ENCODE results near the gene THSD7B. TPM values are rescaled to one million over a fixed set of nuclear protein-coding genes. Genes with fewer than 3 reads are reported as not detected.

THSD7B gene
- total and polyA plus RNA-seq, 9 of the 15 experiments (the other 6 are each of a cell fraction or from before 2014, with no cell fraction given): not detected

DNA sequence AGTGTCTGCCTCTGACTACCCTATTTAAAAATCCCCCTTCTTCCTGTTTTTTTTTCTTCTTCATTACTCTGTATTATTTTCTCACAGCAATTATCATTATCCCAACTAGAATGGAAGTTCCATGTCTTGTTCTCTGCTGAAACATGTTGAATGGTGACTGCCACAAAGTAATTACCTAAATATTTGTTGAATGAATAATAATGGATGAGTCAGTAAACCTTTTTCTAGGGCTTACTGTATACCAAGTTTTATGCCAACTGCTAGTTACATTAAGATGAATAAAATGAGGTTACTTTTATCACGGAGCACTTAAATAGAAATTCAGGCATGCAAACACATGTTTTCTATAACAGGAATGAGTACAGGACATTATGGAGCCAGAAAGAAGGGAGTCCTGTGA lies 490.6 kb downstream of the THSD7B start:
- no peak for TF ChIP-seq ZEB2 (IDR thresholded peaks at IDR 0.05)
- TF ChIP-seq, protein P1, sequence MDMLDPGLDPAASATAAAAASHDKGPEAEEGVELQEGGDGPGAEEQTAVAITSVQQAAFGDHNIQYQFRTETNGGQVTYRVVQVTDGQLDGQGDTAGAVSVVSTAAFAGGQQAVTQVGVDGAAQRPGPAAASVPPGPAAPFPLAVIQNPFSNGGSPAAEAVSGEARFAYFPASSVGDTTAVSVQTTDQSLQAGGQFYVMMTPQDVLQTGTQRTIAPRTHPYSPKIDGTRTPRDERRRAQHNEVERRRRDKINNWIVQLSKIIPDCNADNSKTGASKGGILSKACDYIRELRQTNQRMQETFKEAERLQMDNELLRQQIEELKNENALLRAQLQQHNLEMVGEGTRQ (CRISPR knock-in tag; IDR thresholded peaks at IDR 0.05): no peak
- no peak for TF ChIP-seq NFYB (IDR thresholded peaks at IDR 0.05; ENCODE audit: extremely low read depth, insufficient read length)
- no peak for TF ChIP-seq NCOA2 (IDR thresholded peaks at IDR 0.05; ENCODE audit: partially characterized antibody in 2 of 2)
- TF ChIP-seq, protein P2, sequence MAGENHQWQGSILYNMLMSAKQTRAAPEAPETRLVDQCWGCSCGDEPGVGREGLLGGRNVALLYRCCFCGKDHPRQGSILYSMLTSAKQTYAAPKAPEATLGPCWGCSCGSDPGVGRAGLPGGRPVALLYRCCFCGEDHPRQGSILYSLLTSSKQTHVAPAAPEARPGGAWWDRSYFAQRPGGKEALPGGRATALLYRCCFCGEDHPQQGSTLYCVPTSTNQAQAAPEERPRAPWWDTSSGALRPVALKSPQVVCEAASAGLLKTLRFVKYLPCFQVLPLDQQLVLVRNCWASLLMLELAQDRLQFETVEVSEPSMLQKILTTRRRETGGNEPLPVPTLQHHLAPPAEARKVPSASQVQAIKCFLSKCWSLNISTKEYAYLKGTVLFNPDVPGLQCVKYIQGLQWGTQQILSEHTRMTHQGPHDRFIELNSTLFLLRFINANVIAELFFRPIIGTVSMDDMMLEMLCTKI (IDR thresholded peaks at IDR 0.05; ENCODE audit: partially characterized antibody): no peak
- in situ Hi-C loops (cut with MboI) (no loop called here), intact Hi-C loops (cut with micrococcal nuclease) (no loop called here)
- H3K9me3 ChIP-seq (replicated peaks; ENCODE audit: control insufficient read depth, insufficient read depth, low read depth, low read length): no peaks in the 10 kb centered on the region
- H3K4me2 ChIP-seq (ENCODE audit: insufficient read depth, low read length): no peak overlapping the region
- no peak for DNase-seq (ENCODE audit: extremely low read depth in 1 of 4, low spot score in 3 of 4)
- no peaks in the 10 kb centered on the region for H3K36me3 ChIP-seq (ENCODE audit: control insufficient read depth, insufficient read depth, low read length)
- no peak overlapping the region for H3K4me3 ChIP-seq
- H3K9me1 ChIP-seq (ENCODE audit: control insufficient read depth, insufficient read depth, low read length): no peaks in the 10 kb centered on the region
- FAIRE-seq: no peak
- no peaks in the 10 kb centered on the region for H3K27me3 ChIP-seq (ENCODE audit: control insufficient read depth in 2 of 2, insufficient read depth in 2 of 2, low read length in 2 of 2)
- no peak overlapping the region for H2AFZ ChIP-seq (ENCODE audit: low read depth, low read length)
- WGBS (ENCODE audit: insufficient coverage, low coverage, missing lambda C conversion rate): 0% methylated on average over 1 of the region's 1 CpG
- no peak overlapping the region for H3K9ac ChIP-seq (ENCODE audit: insufficient read depth in 1 of 2, low read depth in 2 of 2, low read length in 2 of 2)
- POLR2A ChIA-PET: interaction anchor here (0.7 kb wide), 1 partner anchor 244 kb away, joined by 3 read pairs; no protein-coding TSS in a partner anchor
- no peak overlapping the region for H3K27ac ChIP-seq (ENCODE audit: extremely low read depth, low read depth, low read length)
- H3K79me2 ChIP-seq (ENCODE audit: control insufficient read depth, insufficient read depth, low read length): no peaks in the 10 kb centered on the region
- BruUV-seq (replicated peaks): no TSS peak
- no peaks in the 10 kb centered on the region for H3K4me1 ChIP-seq (replicated peaks in 1 of 2; ENCODE audit: control insufficient read depth in 2 of 2, insufficient read depth in 2 of 2, low read length in 2 of 2)
- no peaks in the 10 kb centered on the region for H4K20me1 ChIP-seq (replicated peaks; ENCODE audit: control insufficient read depth, insufficient read depth, low read length)
- ATAC-seq: no peak
- CTCF ChIA-PET (ENCODE audit: low intra/inter-chr PET ratio): no interaction called here

Measured in K562 (cell line).